Heart left ventricle (tissue), 16 donors: ENCODE results near the gene P2RY14. TPM values are rescaled to one million over a fixed set of nuclear protein-coding genes. Genes with fewer than 3 reads are reported as not detected.

ENCODE experiments used
- ATAC-seq, 4 donors: fragments of 200-7000 bp; cut with Tn5 transposase; one replicate each; pipeline ENCODE4 v1.9.1; 2020 to 2022; ENCODE audit warnings: moderate library complexity in 4 of 4, mild to moderate bottlenecking in 3 of 4, moderate number of reproducible peaks in 1 of 4
- DNase-seq, 5 donors: peaks; one replicate each; pipeline ENCODE4 v3.0.0-alpha.2; 2020
- H3K27ac ChIP-seq, 12 donors: fragments of 200-600 bp; sonication (generic) in 4 of 12; one replicate each; pipeline versions ENCODE4 v1.5.0 to v1.8.0; 2016 to 2022; ENCODE audit warnings: mild to moderate bottlenecking in 2 of 12
- H3K27me3 ChIP-seq, 9 donors: fragments of 200-600 bp; sonication (generic) in 2 of 9; one replicate each; pipeline versions ENCODE4 v1.5.1 to v1.8.0; 2016 to 2022; ENCODE audit warnings: mild to moderate bottlenecking in 3 of 9
- H3K36me3 ChIP-seq, 9 donors: fragments of 200-600 bp; sonication (generic) in 2 of 9; one replicate each; pipeline versions ENCODE4 v1.5.0 to v1.8.0; 2018 to 2022; ENCODE audit warnings: mild to moderate bottlenecking in 2 of 9
- H3K4me1 ChIP-seq, 12 donors: fragments of 200-600 bp; sonication (generic) in 4 of 12; one replicate each; pipeline versions ENCODE4 v1.5.0 to v1.8.0; 2016 to 2022; ENCODE audit warnings: mild to moderate bottlenecking in 3 of 12
- H3K4me3 ChIP-seq, 12 donors: fragments of 200-600 bp; sonication (generic) in 4 of 12; one replicate each; pipeline versions ENCODE4 v1.5.0 to v1.8.0; 2017 to 2022; ENCODE audit warnings: mild to moderate bottlenecking in 9 of 12, moderate library complexity in 4 of 12
- H3K9me3 ChIP-seq, 12 donors: fragments of 200-600 bp; sonication (generic) in 4 of 12; one replicate each; pipeline versions ENCODE4 v1.5.0 to v1.8.0; 2016 to 2022; ENCODE audit warnings: mild to moderate bottlenecking in 1 of 12
- CTCF ChIP-seq, 12 donors: fragments of 200-600 bp; sonication (generic) in 4 of 12; IDR thresholded peaks; one replicate each; pipeline versions ENCODE4 v1.5.0 to v1.8.0; 2018 to 2022; ENCODE audit warnings: antibody characterized with exemption in 12 of 12, mild to moderate bottlenecking in 5 of 12
- POLR2A ChIP-seq, 2 donors: fragments of 450-650 bp; IDR thresholded peaks; one replicate each; pipeline ENCODE4 v1.6.1; 2017; ENCODE audit warnings: antibody characterized with exemption in 2 of 2, mild to moderate bottlenecking in 2 of 2, moderate library complexity in 2 of 2
- WGBS, 4 donors: extraction: QIAGEN DNeasy Blood & Tissue Kit in 2 of 4; methylation state at CpG; one replicate each; pipeline versions ENCODE4 v1.1.5 to v1.1.7; 2013 to 2018; 5-methylcytosine and 5-hydroxymethylcytosine counted together
- intact Hi-C, 10 donors: fragments of 100-400 bp; cut with DNase I; formaldehyde crosslinking; loops; one replicate each; pipeline versions ENCODE4 v1.11.1 to v1.14.2; 2022
- polyA plus RNA-seq, 2 donors: library from polyadenylated mRNA; stranded (reverse); fragments of 200-250 nt; gene quantifications; one replicate each; pipeline ENCODE4 v1.2.3, GENCODE V29; 2013
- total RNA-seq, 9 donors: library from RNA; depleted of rRNA in 2 of 9; stranded (reverse); fragments of >200 nt in 2 of 9; fragmentation: NEBNext Ultra II Directional in 3 of 9; extraction: Animal tissue kit (Norgen Biotek cat#: 25700) in 3 of 9; gene quantifications; one replicate each; pipeline versions ENCODE4 v1.1.0 to v1.2.4, GENCODE V29; 2016 to 2023
- donor health status: ischemic (EF 13 %, LVEDD 7.1; RV severe dilation, severe dysfunction).
- donor health status: healthy with polysubstance abuse.
- donor health status: DM: no; HTN: yes; CAD: no.
- donor health status: DM: no; HTN: no; CAD: no.
- donor health status: ischemic (EF 25% LVEDD 6.9; RV normal size, moderate dysfunction).
- donor health status: ischemic (EF 25% LVEDD 5.7; RV mildly dilated, moderate dysfunction).
- donor health status: healthy.
- donor health status: DM: yes; HTN: yes; CAD: no.
- donor health status: ischemic (EF 35%, LVEDD 5.7; RV mildly dilated, moderate dysfunction).
- donor health status: nonischemic (EF 11% LVEDD 7.7; RV severe dilation, severe dysfunction).
- donor health status: DM: yes; HTN: yes; CAD: no.
- donor health status: PGD.
- donor health status: ischemic (EF 29% LVEDD 5.4; RV normal size, mild dysfunction).
- donor health status: nonischemic (EF 23%, LVEDD 6.1; RV moderate dilation, normal function).

Gene P2RY14
- total and polyA plus RNA-seq, 11 donors: 0.75 to 8.4 (median 3.2) TPM

- intact Hi-C loops: no loop called here
- Histone ChIP-seq H3K4me3 (no peak overlapping the region), H3K27ac (no peak overlapping the region), H3K9me3 (no peaks in the 10 kb centered on the region), H3K4me1 (peaks cover 0 to 11% (median 0%) of the 10 kb centered on the region in 12 donors), H3K27me3 (no peaks in the 10 kb centered on the region), H3K36me3 (no peaks in the 10 kb centered on the region)
- TF ChIP-seq POLR2A (IDR thresholded peaks at IDR 0.05): no peak
- TF ChIP-seq CTCF (IDR thresholded peaks at IDR 0.05): no peak
- DNase-seq (no peak), ATAC-seq (no peak)
- 78 to 95% (median 92%) methylated on average over 2 of the region's 2 CpGs for WGBS, 4 donors
Measured at GRCh38 chr3:151314137-151314536, 35.8 kb upstream of the P2RY14 start.

DNA sequence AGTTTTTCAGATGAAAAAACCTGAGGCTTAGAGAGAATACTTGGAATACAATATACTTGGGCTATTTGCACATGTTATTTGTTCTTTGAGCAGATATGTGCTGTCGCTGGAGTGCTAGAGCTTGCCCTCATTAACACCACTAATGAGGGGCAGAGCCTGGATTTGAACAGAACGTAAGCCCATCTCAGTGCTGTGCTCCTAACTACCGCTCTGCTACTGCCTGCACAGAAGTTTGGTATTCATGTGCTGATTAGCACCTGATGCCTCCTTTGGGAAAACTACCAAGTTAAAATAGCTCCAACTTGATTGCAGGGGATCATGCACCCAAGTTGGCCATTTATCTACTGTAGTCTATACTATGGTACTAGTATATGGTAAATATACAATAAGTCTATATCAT is 34.6 kb upstream of the P2RY14 start:
- no peak overlapping the region for H3K4me3 ChIP-seq
- H3K9me3 ChIP-seq: no peaks in the 10 kb centered on the region
- ATAC-seq (no peak), DNase-seq (no peak)
- 92 to 98% (median 95%) methylated on average over 3 of the region's 3 CpGs for WGBS, 4 donors
- no peaks in the 10 kb centered on the region for H3K36me3 ChIP-seq
- TF ChIP-seq CTCF (IDR thresholded peaks at IDR 0.05) (no peak), POLR2A (IDR thresholded peaks at IDR 0.05) (no peak)
- intact Hi-C loops: no loop called here
- H3K4me1 ChIP-seq: no peaks in the 10 kb centered on the region
- H3K27ac ChIP-seq: no peak overlapping the region
- H3K27me3 ChIP-seq: no peaks in the 10 kb centered on the region

- no peak overlapping the region for H3K27ac ChIP-seq
- TF ChIP-seq POLR2A (IDR thresholded peaks at IDR 0.05) (no peak), CTCF (IDR thresholded peaks at IDR 0.05) (no peak)
- no peak for DNase-seq
- WGBS, 4 donors: 96 to 100% (median 99%) methylated on average over 2 of the region's 2 CpGs
- ATAC-seq: no peak
- H3K27me3 ChIP-seq: no peaks in the 10 kb centered on the region
- peaks cover 0 to 8% (median 0%) of the 10 kb centered on the region in 12 donors for H3K4me1 ChIP-seq
- intact Hi-C loops: no loop called here
- no peaks in the 10 kb centered on the region for H3K9me3 ChIP-seq
- H3K4me3 ChIP-seq: no peak overlapping the region
- H3K36me3 ChIP-seq: no peaks in the 10 kb centered on the region
Measured at GRCh38 chr3:151309566-151309965, 31.2 kb upstream of the P2RY14 start.

DNA sequence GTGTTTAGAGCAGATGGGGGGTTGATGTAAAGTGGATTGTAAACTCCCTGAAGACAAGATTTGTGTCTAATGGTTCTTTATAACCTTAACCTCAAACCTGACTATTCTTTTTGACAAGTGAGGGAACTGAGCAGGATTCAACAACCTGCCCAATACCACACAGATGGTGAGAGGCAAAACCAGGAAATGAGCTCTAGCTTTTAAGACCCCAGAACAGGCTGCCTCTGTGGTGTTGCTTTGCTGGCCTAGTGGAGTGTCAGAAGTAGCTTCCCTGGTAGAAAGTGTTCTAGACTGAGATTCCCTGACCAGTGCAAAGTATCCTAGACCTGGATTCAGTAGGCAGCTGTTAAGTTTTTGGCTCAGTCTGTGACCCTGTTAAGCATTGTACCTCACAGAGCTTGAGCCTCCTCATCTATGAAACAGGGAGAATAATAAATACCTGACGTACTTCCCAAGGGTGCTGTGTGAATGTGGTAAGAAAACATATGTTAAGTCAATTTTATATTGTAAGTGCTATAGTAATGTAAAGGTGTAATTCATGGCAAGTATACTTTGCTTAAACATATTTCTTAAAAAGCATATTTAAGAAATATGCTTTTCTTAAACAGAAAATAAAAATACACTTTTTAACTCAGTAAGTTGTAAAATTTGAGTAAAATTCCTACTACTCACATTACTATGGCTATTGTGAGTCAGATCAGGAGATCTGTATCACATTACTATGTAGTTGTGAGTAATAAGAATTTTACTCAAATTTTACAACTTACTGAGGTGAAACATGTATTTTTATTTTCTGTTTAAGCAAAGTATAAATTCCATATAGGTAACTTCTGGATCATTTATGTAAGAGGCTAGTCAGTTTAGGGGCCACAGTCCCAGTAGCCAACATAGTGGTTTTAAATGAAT is 29.5 kb upstream of the P2RY14 start:
- Histone ChIP-seq H3K9me3 (no peaks in the 10 kb centered on the region), H3K36me3 (no peaks in the 10 kb centered on the region), H3K4me3 (no peak overlapping the region), H3K4me1 (peaks cover 0 to 8% (median 0%) of the 10 kb centered on the region in 12 donors), H3K27ac (no peak overlapping the region), H3K27me3 (no peaks in the 10 kb centered on the region)
- DNase-seq: no peak
- TF ChIP-seq POLR2A (IDR thresholded peaks at IDR 0.05): no peak
- no peak for TF ChIP-seq CTCF (IDR thresholded peaks at IDR 0.05)
- ATAC-seq: no peak
- WGBS, 4 donors: 91 to 100% (median 95%) methylated on average over 1 of the region's 1 CpG
- intact Hi-C loops: no loop called here
